ENCODE data around the gene PDE4D. TPM values are rescaled to one million over a fixed set of nuclear protein-coding genes. Genes with fewer than 3 reads are reported as not detected.

PDE4D gene
- total RNA-seq, 1 donor = 19.9 TPM

DNA sequence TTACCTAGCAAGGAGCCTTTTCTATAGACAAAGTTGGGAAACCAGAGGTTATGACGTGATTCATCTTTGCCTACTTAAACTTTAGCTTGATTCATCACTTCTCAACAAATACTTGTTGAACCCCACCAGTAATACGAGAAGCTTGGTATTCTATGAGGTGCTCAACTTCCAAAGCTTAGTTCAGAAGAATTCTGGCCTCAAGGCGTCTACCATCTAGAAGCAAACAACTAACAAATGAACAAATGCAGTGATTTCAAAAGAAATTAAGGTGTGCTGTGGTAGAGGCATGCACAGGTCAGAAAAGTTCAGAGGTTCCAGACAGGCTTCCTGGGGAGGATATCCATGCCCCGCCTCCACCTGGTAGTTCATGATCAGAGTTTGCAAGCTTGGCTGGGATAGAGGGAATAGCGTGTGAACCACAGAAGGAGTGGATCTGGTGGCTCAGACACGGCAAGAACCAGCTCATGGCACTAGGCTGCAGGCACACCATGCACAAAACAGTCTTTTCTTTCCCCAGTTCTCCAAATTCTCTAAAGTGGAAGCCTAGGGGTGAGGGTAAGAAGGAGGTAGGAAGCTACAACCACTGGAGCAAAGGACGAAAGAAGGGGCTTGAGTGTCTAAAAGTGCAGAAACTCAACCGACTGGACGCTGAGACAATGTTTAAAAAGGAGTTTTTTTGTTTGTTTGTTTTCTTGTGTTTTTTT lies 837.6 kb downstream of the PDE4D start:
- H2AFZ ChIP-seq (ENCODE audit: low read length) = no peak overlapping the region
- H3K27me3 ChIP-seq (ENCODE audit: insufficient read depth, low read length) = no peaks in the 10 kb centered on the region
- no peaks in the 10 kb centered on the region for H3K79me2 ChIP-seq (ENCODE audit: insufficient read depth, low read length)
- TF ChIP-seq, protein P1, sequence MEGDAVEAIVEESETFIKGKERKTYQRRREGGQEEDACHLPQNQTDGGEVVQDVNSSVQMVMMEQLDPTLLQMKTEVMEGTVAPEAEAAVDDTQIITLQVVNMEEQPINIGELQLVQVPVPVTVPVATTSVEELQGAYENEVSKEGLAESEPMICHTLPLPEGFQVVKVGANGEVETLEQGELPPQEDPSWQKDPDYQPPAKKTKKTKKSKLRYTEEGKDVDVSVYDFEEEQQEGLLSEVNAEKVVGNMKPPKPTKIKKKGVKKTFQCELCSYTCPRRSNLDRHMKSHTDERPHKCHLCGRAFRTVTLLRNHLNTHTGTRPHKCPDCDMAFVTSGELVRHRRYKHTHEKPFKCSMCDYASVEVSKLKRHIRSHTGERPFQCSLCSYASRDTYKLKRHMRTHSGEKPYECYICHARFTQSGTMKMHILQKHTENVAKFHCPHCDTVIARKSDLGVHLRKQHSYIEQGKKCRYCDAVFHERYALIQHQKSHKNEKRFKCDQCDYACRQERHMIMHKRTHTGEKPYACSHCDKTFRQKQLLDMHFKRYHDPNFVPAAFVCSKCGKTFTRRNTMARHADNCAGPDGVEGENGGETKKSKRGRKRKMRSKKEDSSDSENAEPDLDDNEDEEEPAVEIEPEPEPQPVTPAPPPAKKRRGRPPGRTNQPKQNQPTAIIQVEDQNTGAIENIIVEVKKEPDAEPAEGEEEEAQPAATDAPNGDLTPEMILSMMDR (IDR thresholded peaks at IDR 0.05; ENCODE audit: extremely low read depth, low read depth, low read length) = no peak
- no peak overlapping the region for H3K27ac ChIP-seq (ENCODE audit: low read depth, low read length)
- no peaks in the 10 kb centered on the region for H3K9me3 ChIP-seq (ENCODE audit: low read depth, low read length)
- H4K20me1 ChIP-seq (ENCODE audit: insufficient read depth, low read length) = no peaks in the 10 kb centered on the region
- DNase-seq (ENCODE audit: insufficient read length, low spot score, missing footprints) = no peak
- H3K4me1 ChIP-seq (ENCODE audit: insufficient read depth, low read length) = peaks cover 2% of the 10 kb centered on the region
- no peaks in the 10 kb centered on the region for H3K36me3 ChIP-seq (ENCODE audit: insufficient read depth, low read length)
- H3K4me3 ChIP-seq (ENCODE audit: insufficient read depth, low read length) = no peak overlapping the region
- no peak overlapping the region for H3K4me2 ChIP-seq (ENCODE audit: insufficient read depth, low read length)

DNA sequence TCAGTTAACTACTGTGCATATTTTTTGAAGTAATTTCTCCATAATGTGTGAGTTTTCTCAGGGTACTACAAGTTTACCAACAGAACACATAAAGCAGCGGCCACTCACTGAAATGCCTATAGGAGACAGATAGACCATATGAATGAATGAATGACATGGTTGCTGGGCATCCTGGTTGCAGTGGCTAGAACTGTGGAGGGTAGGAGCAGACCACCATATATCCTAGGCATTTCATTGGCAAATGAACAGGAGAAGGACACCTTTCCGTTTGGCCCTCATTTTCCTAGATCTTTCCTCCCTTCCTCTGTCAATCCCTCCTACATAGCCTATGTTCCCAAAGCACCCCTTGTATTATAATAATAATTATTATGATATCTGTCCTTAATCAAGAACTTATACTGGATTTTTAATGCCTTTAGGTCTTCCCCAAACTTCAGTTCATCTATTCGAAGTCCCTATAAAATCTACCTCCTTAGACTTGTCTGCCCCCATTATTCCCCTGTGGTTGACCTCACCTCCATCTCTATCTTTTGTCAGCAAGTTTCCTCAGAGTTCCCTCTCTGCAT lies 838.5 kb downstream of the PDE4D start:
- Histone ChIP-seq H3K9me3 (ENCODE audit: low read depth, low read length) (no peaks in the 10 kb centered on the region), H3K4me3 (ENCODE audit: insufficient read depth, low read length) (no peak overlapping the region), H3K79me2 (ENCODE audit: insufficient read depth, low read length) (no peaks in the 10 kb centered on the region), H3K27me3 (ENCODE audit: insufficient read depth, low read length) (no peaks in the 10 kb centered on the region), H3K4me1 (ENCODE audit: insufficient read depth, low read length) (no peaks in the 10 kb centered on the region), H4K20me1 (ENCODE audit: insufficient read depth, low read length) (no peaks in the 10 kb centered on the region), H3K4me2 (ENCODE audit: insufficient read depth, low read length) (no peak overlapping the region), H2AFZ (ENCODE audit: low read length) (no peak overlapping the region), H3K27ac (ENCODE audit: low read depth, low read length) (no peak overlapping the region), H3K36me3 (ENCODE audit: insufficient read depth, low read length) (no peaks in the 10 kb centered on the region)
- TF ChIP-seq, protein P1 (IDR thresholded peaks at IDR 0.05; ENCODE audit: extremely low read depth, low read depth, low read length) = no peak
- no peak for DNase-seq (ENCODE audit: insufficient read length, low spot score, missing footprints)

- Histone ChIP-seq H3K4me3 (ENCODE audit: insufficient read depth, low read length) (no peak overlapping the region), H3K27me3 (ENCODE audit: insufficient read depth, low read length) (no peaks in the 10 kb centered on the region), H3K4me2 (ENCODE audit: insufficient read depth, low read length) (no peak overlapping the region), H3K27ac (ENCODE audit: low read depth, low read length) (no peak overlapping the region), H3K4me1 (ENCODE audit: insufficient read depth, low read length) (no peaks in the 10 kb centered on the region), H2AFZ (ENCODE audit: low read length) (no peak overlapping the region), H3K9me3 (ENCODE audit: low read depth, low read length) (no peaks in the 10 kb centered on the region), H3K79me2 (ENCODE audit: insufficient read depth, low read length) (no peaks in the 10 kb centered on the region), H3K36me3 (ENCODE audit: insufficient read depth, low read length) (no peaks in the 10 kb centered on the region), H4K20me1 (ENCODE audit: insufficient read depth, low read length) (no peaks in the 10 kb centered on the region)
- no peak for DNase-seq (ENCODE audit: insufficient read length, low spot score, missing footprints)
- TF ChIP-seq, protein P1 (IDR thresholded peaks at IDR 0.05; ENCODE audit: extremely low read depth, low read depth, low read length) = no peak
These were observed 841.6 kb downstream of the PDE4D start for GRCh38 chr5:59051951-59052350.

- Histone ChIP-seq H4K20me1 (ENCODE audit: insufficient read depth, low read length) (no peaks in the 10 kb centered on the region), H3K27me3 (ENCODE audit: insufficient read depth, low read length) (no peaks in the 10 kb centered on the region), H3K4me3 (ENCODE audit: insufficient read depth, low read length) (no peak overlapping the region), H3K4me1 (ENCODE audit: insufficient read depth, low read length) (no peaks in the 10 kb centered on the region), H3K9me3 (ENCODE audit: low read depth, low read length) (no peaks in the 10 kb centered on the region), H3K79me2 (ENCODE audit: insufficient read depth, low read length) (no peaks in the 10 kb centered on the region), H2AFZ (ENCODE audit: low read length) (no peak overlapping the region), H3K4me2 (ENCODE audit: insufficient read depth, low read length) (no peak overlapping the region), H3K36me3 (ENCODE audit: insufficient read depth, low read length) (no peaks in the 10 kb centered on the region), H3K27ac (ENCODE audit: low read depth, low read length) (no peak overlapping the region)
- TF ChIP-seq, protein P1 (IDR thresholded peaks at IDR 0.05; ENCODE audit: extremely low read depth, low read depth, low read length) = no peak
- DNase-seq (ENCODE audit: insufficient read length, low spot score, missing footprints) = no peak
These were observed 844.4 kb downstream of the PDE4D start for GRCh38 chr5:59049095-59049494.

All from osteoblast (primary cell).